GM21825 (cell line): Measurements from ENCODE around the gene FCRL1.

ENCODE experiments used
- ATAC-seq: cut with Tn5 transposase; IDR thresholded peaks from one replicate; pipeline ENCODE4 v1.9.1; 2021; ENCODE audit warnings: mild to moderate bottlenecking, moderate library complexity; ENCODE audit not compliant: unreplicated experiment

The FCRL1 gene

GRCh38 chr1:157806431-157807149 lies 13.3 kb downstream of the FCRL1 start:
- ATAC-seq, result peak; percentile 89

- no peak for ATAC-seq
Observed at GRCh38 chr1:157803851-157804250, 16.1 kb downstream of the FCRL1 start.

- ATAC-seq, result no peak
Observed at GRCh38 chr1:157799996-157800395, 19.9 kb downstream of the FCRL1 start.

- no peak for ATAC-seq
Observed at GRCh38 chr1:157798211-157798610, 21.7 kb downstream of the FCRL1 start.

GRCh38 chr1:157785248-157785647 lies 34.7 kb downstream of the FCRL1 start:
- no peak for ATAC-seq

GRCh38 chr1:157784801-157785200 lies 35.1 kb downstream of the FCRL1 start:
- ATAC-seq, result no peak

- no peak for ATAC-seq
Observed at GRCh38 chr1:157782931-157783330, 37.0 kb downstream of the FCRL1 start.

- ATAC-seq, result no peak
Observed at GRCh38 chr1:157781048-157781447, 38.9 kb downstream of the FCRL1 start.

GRCh38 chr1:157776971-157777391 lies 42.9 kb downstream of the FCRL1 start, which contains the start of gene FCRL2:
TSS of gene FCRL2 (minus strand) at chr1:157777132. CDS start at chr1:157777073, 59 bp downstream.
- ATAC-seq, result peak; percentile 56

- no peak for ATAC-seq
Observed at GRCh38 chr1:157775101-157775870, 44.6 kb downstream of the FCRL1 start.

- ATAC-seq, result no peak
Observed at GRCh38 chr1:157774412-157774811, 45.5 kb downstream of the FCRL1 start.

GRCh38 chr1:157773493-157774350 lies 46.2 kb downstream of the FCRL1 start:
- ATAC-seq, result peak; percentile 53

- no peak for ATAC-seq
Observed at GRCh38 chr1:157771661-157772425, 48.1 kb downstream of the FCRL1 start.

- no peak for ATAC-seq
Observed at GRCh38 chr1:157770442-157771043, 49.4 kb downstream of the FCRL1 start.

- ATAC-seq, result no peak
Observed at GRCh38 chr1:157766792-157767191, 53.1 kb downstream of the FCRL1 start.

GRCh38 chr1:157758018-157758417 lies 61.9 kb downstream of the FCRL1 start:
- ATAC-seq, result no peak

GRCh38 chr1:157753611-157754010 lies 66.3 kb downstream of the FCRL1 start:
- no peak for ATAC-seq

GRCh38 chr1:157751283-157751682 lies 68.6 kb downstream of the FCRL1 start:
- ATAC-seq, result no peak

- no peak for ATAC-seq
Observed at GRCh38 chr1:157748262-157748817, 71.6 kb downstream of the FCRL1 start.
